ENCODE results near the gene SMIM21.

DNA sequence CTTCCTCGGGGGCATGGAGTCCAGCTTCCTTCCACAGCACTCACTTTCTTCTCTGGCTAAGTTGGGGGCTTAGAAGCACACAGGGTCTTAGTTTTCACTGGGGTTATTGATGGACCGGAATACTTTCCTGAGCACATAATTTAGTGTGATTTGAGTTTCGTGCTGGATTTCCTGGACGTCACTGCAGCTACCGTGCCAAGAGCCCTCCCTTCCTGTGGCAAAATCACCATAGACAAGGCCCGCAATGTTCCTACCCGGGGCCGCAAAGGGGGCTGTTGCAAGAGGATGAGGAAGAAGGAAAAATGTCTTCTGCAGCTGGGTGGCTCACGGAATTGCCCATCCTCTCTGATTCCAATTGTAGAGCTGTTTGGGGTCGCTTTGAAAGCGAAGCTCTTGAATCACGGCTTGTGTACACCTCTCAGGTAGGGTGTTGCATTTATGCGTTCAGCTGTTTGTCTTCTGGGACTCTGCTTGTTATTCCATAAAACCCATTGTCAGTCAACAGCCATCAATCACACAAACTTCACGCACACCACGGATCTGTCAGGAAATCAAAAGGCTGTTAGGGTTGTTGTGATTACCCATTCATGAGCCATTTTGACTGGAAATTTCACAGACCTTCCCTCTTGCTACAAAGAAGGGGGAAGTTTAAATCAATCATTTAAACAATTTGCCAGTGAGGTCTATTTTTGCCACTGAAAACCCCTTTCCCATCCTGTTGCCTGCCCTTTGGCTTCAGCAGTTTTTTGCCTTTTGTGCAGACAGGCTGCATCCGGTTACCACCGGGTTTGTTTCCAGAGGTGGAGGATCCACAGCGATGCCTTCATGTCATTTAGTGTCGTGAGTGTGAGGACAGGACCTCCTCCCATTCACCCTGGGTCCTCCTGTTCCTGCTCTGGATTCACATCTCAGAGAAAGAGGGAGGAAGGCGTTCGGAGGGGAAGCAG lies 36.0 kb downstream of the SMIM21 start:
- TF ChIP-seq CTCF (optimal IDR thresholded peaks at IDR 0.05 in 1 of 3, IDR thresholded peaks at IDR 0.05 in 1 of 3, conservative IDR thresholded peaks at IDR 0.05 in 1 of 3; ENCODE audit: extremely low read depth in 1 of 3, insufficient read depth in 2 of 3, low read length in 3 of 3) (no peak), EZH2 (IDR thresholded peaks at IDR 0.05; ENCODE audit: low read length) (no peak)
